Measurements from ENCODE around the gene SULF2.
"Not testable (repeated sequence)": the region's sequence is repeated elsewhere in the genome, so short reads cannot be mapped to it uniquely, and the experiment has no call there.

SULF2 gene

GRCh38 chr20:47804224-47804825 lies 19.0 kb upstream of the SULF2 start:
- DNase-seq = not testable (repeated sequence)

- no peak for DNase-seq
These were observed 17.7 kb upstream of the SULF2 start for GRCh38 chr20:47802975-47803374.

- DNase-seq = no peak
These were observed 17.1 kb upstream of the SULF2 start for GRCh38 chr20:47802226-47802920.

- no peak for DNase-seq
These were observed 16.5 kb upstream of the SULF2 start for GRCh38 chr20:47801759-47802158.

- DNase-seq = no peak
These were observed 15.8 kb upstream of the SULF2 start for GRCh38 chr20:47801079-47801478.

- DNase-seq = no peak
These were observed 15.3 kb upstream of the SULF2 start for GRCh38 chr20:47800623-47801022.

GRCh38 chr20:47799116-47799715 lies 13.9 kb upstream of the SULF2 start:
- DNase-seq = no peak

GRCh38 chr20:47796971-47797370 lies 11.7 kb upstream of the SULF2 start:
- no peak for DNase-seq

- no peak for DNase-seq
These were observed 10.1 kb upstream of the SULF2 start for GRCh38 chr20:47795214-47795907.

GRCh38 chr20:47794264-47794663 lies 9.0 kb upstream of the SULF2 start:
- DNase-seq = not testable (repeated sequence)

- DNase-seq = peak; percentile 97
These were observed 6.8 kb upstream of the SULF2 start for GRCh38 chr20:47792021-47792618.

GRCh38 chr20:47791084-47791599 lies 5.9 kb upstream of the SULF2 start:
- DNase-seq = no peak

- no peak for DNase-seq
These were observed 5.3 kb upstream of the SULF2 start for GRCh38 chr20:47790580-47790965.

GRCh38 chr20:47789764-47790579 lies 4.7 kb upstream of the SULF2 start:
- DNase-seq = peak; percentile 93

GRCh38 chr20:47789081-47789763 lies 3.9 kb upstream of the SULF2 start:
- DNase-seq = peak; percentile 68

- no peak for DNase-seq
These were observed 3.4 kb upstream of the SULF2 start for GRCh38 chr20:47788741-47789080.

GRCh38 chr20:47786765-47787107 lies 1.5 kb upstream of the SULF2 start:
- no peak for DNase-seq

- DNase-seq = peak; percentile 84
These were observed 828 bp upstream of the SULF2 start for GRCh38 chr20:47785854-47786764.

GRCh38 chr20:47784599-47785310 lies 526 bp downstream of the SULF2 start:
- DNase-seq = peak; percentile 67

All from fibroblast of skin of right quadriceps (primary cell).